ENCODE measurements around the gene SH3BP2. TPM values are rescaled to one million over a fixed set of nuclear protein-coding genes. Genes with fewer than 3 reads are reported as not detected.
A peak's percentile ranks its signal among the peaks of the same experiment; 100 is the strongest.

SH3BP2 gene
- polyA plus RNA-seq, 3 donors = 19.1 to 478 (median 26.9) TPM

DNA sequence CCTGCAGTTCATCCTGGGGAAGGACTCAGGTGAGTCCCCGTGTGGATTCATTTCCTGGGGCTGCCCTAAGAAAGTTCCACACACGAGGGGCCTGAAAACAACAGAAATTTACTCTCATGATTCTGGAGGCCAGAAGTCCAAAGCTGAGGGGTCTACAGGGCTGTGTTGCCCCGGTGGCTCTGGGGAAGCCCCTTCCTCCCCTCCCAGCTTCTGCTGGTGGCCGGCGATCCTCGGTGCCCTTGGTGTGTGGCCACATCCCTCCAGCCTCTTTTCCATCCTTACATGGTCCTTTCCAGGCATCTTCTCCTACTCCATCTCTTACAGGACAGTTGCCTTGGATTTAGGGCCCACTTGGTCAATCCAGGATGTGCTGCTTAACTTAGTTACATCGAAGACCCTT lies 15.1 kb downstream of the SH3BP2 start:
- Histone ChIP-seq H3K9ac (ENCODE audit: insufficient read depth, low read length, poor library complexity, severe bottlenecking) (no peak overlapping the region), H3K4me2 (replicated peaks; ENCODE audit: extremely low read depth, low read length, poor library complexity, severe bottlenecking) (no peak overlapping the region), H3K36me3 (replicated peaks in 1 of 2; ENCODE audit: control insufficient read depth in 1 of 2, insufficient read depth in 2 of 2, low read length in 2 of 2) (peaks cover 48 to 58% of the 10 kb centered on the region in 2 donors), H3K9me3 (replicated peaks in 1 of 2; ENCODE audit: control insufficient read depth in 1 of 2, insufficient read depth in 1 of 2, low read length in 2 of 2) (no peaks in the 10 kb centered on the region), H2AFZ (ENCODE audit: insufficient read depth, low read depth, low read length, poor library complexity, severe bottlenecking) (no peak overlapping the region), H4K20me1 (ENCODE audit: insufficient read depth, low read length) (peaks cover 95% of the 10 kb centered on the region), H3K27me3 (ENCODE audit: control insufficient read depth in 2 of 2, insufficient read depth in 2 of 2, low read length in 2 of 2) (no peaks in the 10 kb centered on the region), H3K4me1 (ENCODE audit: control insufficient read depth in 1 of 2, insufficient read depth in 2 of 2, low read length in 2 of 2) (peaks cover 95 to 96% of the 10 kb centered on the region in 2 donors), H3K4me3 (replicated peaks in 1 of 3; ENCODE audit: low read depth in 2 of 3, low read length in 3 of 3) (no peak overlapping the region), H3K79me2 (ENCODE audit: insufficient read depth, low read length) (peaks cover 96% of the 10 kb centered on the region), H3K27ac (ENCODE audit: low read depth in 1 of 2, low read length in 2 of 2) (peak overlapping the region; percentile 42 to 97)
- TF ChIP-seq, protein P1, sequence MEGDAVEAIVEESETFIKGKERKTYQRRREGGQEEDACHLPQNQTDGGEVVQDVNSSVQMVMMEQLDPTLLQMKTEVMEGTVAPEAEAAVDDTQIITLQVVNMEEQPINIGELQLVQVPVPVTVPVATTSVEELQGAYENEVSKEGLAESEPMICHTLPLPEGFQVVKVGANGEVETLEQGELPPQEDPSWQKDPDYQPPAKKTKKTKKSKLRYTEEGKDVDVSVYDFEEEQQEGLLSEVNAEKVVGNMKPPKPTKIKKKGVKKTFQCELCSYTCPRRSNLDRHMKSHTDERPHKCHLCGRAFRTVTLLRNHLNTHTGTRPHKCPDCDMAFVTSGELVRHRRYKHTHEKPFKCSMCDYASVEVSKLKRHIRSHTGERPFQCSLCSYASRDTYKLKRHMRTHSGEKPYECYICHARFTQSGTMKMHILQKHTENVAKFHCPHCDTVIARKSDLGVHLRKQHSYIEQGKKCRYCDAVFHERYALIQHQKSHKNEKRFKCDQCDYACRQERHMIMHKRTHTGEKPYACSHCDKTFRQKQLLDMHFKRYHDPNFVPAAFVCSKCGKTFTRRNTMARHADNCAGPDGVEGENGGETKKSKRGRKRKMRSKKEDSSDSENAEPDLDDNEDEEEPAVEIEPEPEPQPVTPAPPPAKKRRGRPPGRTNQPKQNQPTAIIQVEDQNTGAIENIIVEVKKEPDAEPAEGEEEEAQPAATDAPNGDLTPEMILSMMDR (IDR thresholded peaks at IDR 0.05) = no peak
- peaks cover 0 to 2% (median 0%) of the 10 kb centered on the region in 7 donors for H3K9me3 Mint-ChIP-seq
- H3K27ac Mint-ChIP-seq = peak overlapping the region in 6 of 7 donors; percentile 40 to 98 (median 81)
- no peak for DNase-seq
- intact Hi-C loops (cut with micrococcal nuclease) = no loop called here
- WGBS (ENCODE audit: insufficient coverage) = 87% methylated on average over 6 of the region's 7 CpGs
- peaks cover 40 to 69% of the 10 kb centered on the region in 2 donors for H3K36me3 Mint-ChIP-seq
- H3K4me3 Mint-ChIP-seq = no peak overlapping the region
- peaks cover 89% of the 10 kb centered on the region for H3K4me1 Mint-ChIP-seq
- H3K27me3 Mint-ChIP-seq (ENCODE audit: low read depth in 3 of 3) = peaks cover 0 to 2% (median 0%) of the 10 kb centered on the region in 3 donors

DNA sequence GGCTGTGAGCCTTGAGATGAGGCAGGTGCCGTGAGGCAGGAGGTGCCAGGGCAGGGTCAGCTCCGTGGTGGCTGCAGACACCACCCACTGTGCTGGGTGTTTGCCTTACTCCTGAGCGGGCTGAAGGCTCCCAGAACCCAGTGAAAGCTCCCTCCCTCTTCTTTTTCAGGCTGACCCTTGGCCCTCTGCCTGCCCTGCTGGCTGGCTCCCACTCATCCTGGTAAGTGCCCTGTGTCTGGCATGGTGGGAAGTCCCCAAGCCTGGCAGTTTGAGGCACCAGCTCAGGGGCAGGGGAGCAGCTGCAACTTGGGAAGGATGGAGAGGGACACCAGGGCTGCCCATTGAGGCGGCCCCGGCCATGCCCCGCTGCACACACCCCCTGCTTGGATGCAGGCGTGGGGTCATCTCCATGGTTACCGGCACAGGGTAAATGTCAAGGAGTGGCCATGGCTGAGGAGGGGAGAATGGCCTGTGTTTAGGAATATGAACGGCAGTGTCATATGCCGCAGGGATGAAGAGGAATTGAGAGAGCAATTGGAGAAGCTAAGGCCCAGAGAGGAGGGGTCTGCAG lies 16.8 kb downstream of the SH3BP2 start:
- H3K27me3 Mint-ChIP-seq (ENCODE audit: low read depth in 3 of 3) = peaks cover under 1 to 3% (median 2%) of the 10 kb centered on the region in 3 donors
- H3K4me1 Mint-ChIP-seq = peaks cover 89% of the 10 kb centered on the region

More for the DNA sequence above, 16.8 kb downstream of the SH3BP2 start:
- Histone ChIP-seq H3K79me2 (ENCODE audit: insufficient read depth, low read length) (peaks cover 96% of the 10 kb centered on the region), H3K9me3 (replicated peaks in 1 of 2; ENCODE audit: control insufficient read depth in 1 of 2, insufficient read depth in 1 of 2, low read length in 2 of 2) (no peaks in the 10 kb centered on the region), H3K27ac (ENCODE audit: low read depth in 1 of 2, low read length in 2 of 2) (peak overlapping the region; percentile 79 to 81), H3K4me2 (replicated peaks; ENCODE audit: extremely low read depth, low read length, poor library complexity, severe bottlenecking) (peak overlapping the region; percentile 96), H3K4me3 (replicated peaks in 1 of 3; ENCODE audit: low read depth in 2 of 3, low read length in 3 of 3) (peak overlapping the region in 1 of 3 experiments; percentile 84), H3K4me1 (ENCODE audit: control insufficient read depth in 1 of 2, insufficient read depth in 2 of 2, low read length in 2 of 2) (peaks cover 95 to 96% of the 10 kb centered on the region in 2 donors), H2AFZ (ENCODE audit: insufficient read depth, low read depth, low read length, poor library complexity, severe bottlenecking) (no peak overlapping the region), H3K27me3 (ENCODE audit: control insufficient read depth in 2 of 2, insufficient read depth in 2 of 2, low read length in 2 of 2) (no peaks in the 10 kb centered on the region), H3K36me3 (replicated peaks in 1 of 2; ENCODE audit: control insufficient read depth in 1 of 2, insufficient read depth in 2 of 2, low read length in 2 of 2) (peaks cover 47 to 60% of the 10 kb centered on the region in 2 donors), H4K20me1 (ENCODE audit: insufficient read depth, low read length) (peaks cover 95% of the 10 kb centered on the region), H3K9ac (ENCODE audit: insufficient read depth, low read length, poor library complexity, severe bottlenecking) (peak overlapping the region; percentile 54)
- DNase-seq = peak in 1 of 3 donors; percentile 43
- Mint-ChIP-seq H3K4me3 (peak overlapping the region; percentile 27 to 67), H3K27ac (peak overlapping the region; percentile 75 to 97 (median 94)), H3K9me3 (peaks cover 0 to 2% (median 0%) of the 10 kb centered on the region in 7 donors), H3K36me3 (peaks cover 45 to 69% of the 10 kb centered on the region in 2 donors)
- intact Hi-C loops (cut with micrococcal nuclease) = loop anchor here (5.0 kb wide), 1 partner anchor 47 kb away; no protein-coding TSS in a partner anchor
- WGBS (ENCODE audit: insufficient coverage) = 69% methylated on average over 10 of the region's 10 CpGs
- TF ChIP-seq, protein P1 (IDR thresholded peaks at IDR 0.05) = no peak
